Endothelial cell (in vitro differentiated cells): Measurements from ENCODE around the gene LANCL3. TPM values are rescaled to one million over a fixed set of nuclear protein-coding genes. Genes with fewer than 3 reads are reported as not detected.
A peak's percentile ranks its signal among the peaks of the same experiment; 100 is the strongest.

ENCODE experiments used
- DNase-seq: peaks from one replicate; pipeline ENCODE4 v3.0.0; 2021; ENCODE audit warnings: low spot score
- H3K27ac Mint-ChIP-seq: one replicate; pipeline ENCODE4 v1.8.0; 2021; ENCODE audit warnings: mixed read lengths, inconsistent platforms; ENCODE audit not compliant: unreplicated experiment
- H3K27me3 Mint-ChIP-seq: one replicate; pipeline ENCODE4 v1.8.0; 2021; ENCODE audit warnings: mild to moderate bottlenecking, moderate library complexity, mixed read lengths, inconsistent platforms; ENCODE audit not compliant: unreplicated experiment
- H3K36me3 Mint-ChIP-seq: one replicate; pipeline ENCODE4 v1.8.0; 2021; ENCODE audit warnings: mild to moderate bottlenecking, low read depth, mixed read lengths, inconsistent platforms; ENCODE audit not compliant: unreplicated experiment
- H3K4me1 Mint-ChIP-seq: one replicate; pipeline ENCODE4 v1.8.0; 2021; ENCODE audit warnings: mild to moderate bottlenecking, mixed read lengths, inconsistent platforms; ENCODE audit not compliant: unreplicated experiment
- H3K4me3 Mint-ChIP-seq: one replicate; pipeline ENCODE4 v1.8.0; 2021; ENCODE audit warnings: mild to moderate bottlenecking, mixed read lengths, inconsistent platforms; ENCODE audit not compliant: unreplicated experiment
- H3K9me3 Mint-ChIP-seq: one replicate; pipeline ENCODE4 v1.8.0; 2021; ENCODE audit warnings: mixed read lengths, inconsistent platforms; ENCODE audit not compliant: unreplicated experiment
- total RNA-seq: library from RNA; stranded (reverse); fragmentation: NEBNext Ultra II Directional; extraction: Animal tissue kit (Norgen Biotek cat#: 25700); gene quantifications from one replicate; pipeline ENCODE4 v1.2.1, GENCODE V29; 2021; ENCODE audit not compliant: unreplicated experiment
- TF ChIP-seq, protein P1 (sequence below): fragments of 200-600 bp; sonication (generic); IDR thresholded peaks from one replicate; pipeline ENCODE4 v1.5.0; 2021; ENCODE audit warnings: antibody characterized with exemption; ENCODE audit not compliant: unreplicated experiment

Gene LANCL3
- total RNA-seq, 1 donor from 2014 or later, result 0.46 TPM

DNA sequence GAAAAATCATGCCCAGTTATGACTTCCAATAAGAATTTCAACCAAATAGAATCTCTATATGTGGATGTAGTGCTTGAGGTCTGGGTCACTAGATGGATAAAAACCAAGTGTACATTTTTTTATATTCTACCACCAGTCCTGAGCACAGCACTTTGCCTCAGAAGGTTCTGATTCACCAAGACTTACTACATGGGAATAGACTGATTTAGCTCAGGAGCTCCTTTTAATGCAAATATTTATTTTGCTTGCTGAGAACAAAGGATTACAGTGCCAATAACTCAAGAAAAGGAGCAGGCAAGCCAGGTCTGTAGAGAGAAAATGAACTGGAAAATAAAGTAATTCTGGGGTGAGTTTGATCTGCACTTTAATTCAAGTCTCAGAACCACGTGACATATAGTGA is 107.8 kb downstream of the LANCL3 start:
- no peak overlapping the region for H3K27ac Mint-ChIP-seq
- no peaks in the 10 kb centered on the region for H3K36me3 Mint-ChIP-seq
- H3K4me3 Mint-ChIP-seq, result no peak overlapping the region
- H3K9me3 Mint-ChIP-seq, result no peaks in the 10 kb centered on the region
- no peaks in the 10 kb centered on the region for H3K27me3 Mint-ChIP-seq
- DNase-seq, result no peak
- TF ChIP-seq, protein P1, sequence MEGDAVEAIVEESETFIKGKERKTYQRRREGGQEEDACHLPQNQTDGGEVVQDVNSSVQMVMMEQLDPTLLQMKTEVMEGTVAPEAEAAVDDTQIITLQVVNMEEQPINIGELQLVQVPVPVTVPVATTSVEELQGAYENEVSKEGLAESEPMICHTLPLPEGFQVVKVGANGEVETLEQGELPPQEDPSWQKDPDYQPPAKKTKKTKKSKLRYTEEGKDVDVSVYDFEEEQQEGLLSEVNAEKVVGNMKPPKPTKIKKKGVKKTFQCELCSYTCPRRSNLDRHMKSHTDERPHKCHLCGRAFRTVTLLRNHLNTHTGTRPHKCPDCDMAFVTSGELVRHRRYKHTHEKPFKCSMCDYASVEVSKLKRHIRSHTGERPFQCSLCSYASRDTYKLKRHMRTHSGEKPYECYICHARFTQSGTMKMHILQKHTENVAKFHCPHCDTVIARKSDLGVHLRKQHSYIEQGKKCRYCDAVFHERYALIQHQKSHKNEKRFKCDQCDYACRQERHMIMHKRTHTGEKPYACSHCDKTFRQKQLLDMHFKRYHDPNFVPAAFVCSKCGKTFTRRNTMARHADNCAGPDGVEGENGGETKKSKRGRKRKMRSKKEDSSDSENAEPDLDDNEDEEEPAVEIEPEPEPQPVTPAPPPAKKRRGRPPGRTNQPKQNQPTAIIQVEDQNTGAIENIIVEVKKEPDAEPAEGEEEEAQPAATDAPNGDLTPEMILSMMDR, result no peak
- H3K4me1 Mint-ChIP-seq, result peaks cover 5% of the 10 kb centered on the region

DNA sequence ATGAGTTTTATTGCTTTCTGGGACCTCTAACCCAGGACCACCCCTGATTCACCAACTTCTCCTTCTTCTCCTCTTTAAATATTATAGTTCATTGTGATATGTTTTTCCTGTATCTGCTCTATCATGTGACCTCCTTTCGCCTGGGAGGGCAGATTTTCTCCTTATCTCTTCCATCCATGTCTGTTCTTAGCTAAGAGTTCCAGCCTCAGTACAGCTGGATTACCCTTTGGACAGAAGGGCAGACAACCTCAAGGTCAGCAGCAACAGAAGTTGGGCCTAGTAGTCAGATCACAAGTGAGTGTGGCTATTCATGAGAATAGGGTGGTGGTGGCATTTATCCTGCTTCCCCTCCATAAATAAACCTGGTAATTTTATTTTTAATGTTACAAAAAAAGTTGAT is 108.4 kb downstream of the LANCL3 start:
- no peaks in the 10 kb centered on the region for H3K36me3 Mint-ChIP-seq
- TF ChIP-seq, protein P1, result no peak
- no peaks in the 10 kb centered on the region for H3K27me3 Mint-ChIP-seq
- peaks cover 5% of the 10 kb centered on the region for H3K4me1 Mint-ChIP-seq
- DNase-seq, result no peak
- no peak overlapping the region for H3K4me3 Mint-ChIP-seq
- no peaks in the 10 kb centered on the region for H3K9me3 Mint-ChIP-seq
- no peak overlapping the region for H3K27ac Mint-ChIP-seq

DNA sequence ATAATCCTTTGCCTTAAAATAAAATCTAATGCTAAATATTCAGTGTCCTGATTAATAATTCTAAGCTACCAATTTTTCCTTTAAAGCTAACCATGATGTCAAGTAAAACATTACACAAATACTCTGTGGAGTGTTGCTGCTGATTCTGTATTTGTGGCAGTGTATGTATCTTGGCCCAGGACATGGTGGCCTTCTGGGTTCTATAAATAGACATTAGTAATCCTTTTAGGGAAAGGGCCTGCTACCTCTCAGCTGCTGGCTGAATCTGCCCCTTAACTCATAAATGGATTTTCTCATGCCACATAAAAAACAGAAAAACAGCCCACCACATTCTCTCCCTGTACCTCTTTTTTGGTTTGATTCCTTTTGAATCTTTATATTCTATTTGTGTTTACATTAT is 113.0 kb downstream of the LANCL3 start:
- Mint-ChIP-seq H3K4me1 (peaks cover 5% of the 10 kb centered on the region), H3K9me3 (no peaks in the 10 kb centered on the region), H3K27ac (no peak overlapping the region), H3K27me3 (no peaks in the 10 kb centered on the region), H3K36me3 (no peaks in the 10 kb centered on the region), H3K4me3 (no peak overlapping the region)
- TF ChIP-seq, protein P1, result no peak
- no peak for DNase-seq

DNA sequence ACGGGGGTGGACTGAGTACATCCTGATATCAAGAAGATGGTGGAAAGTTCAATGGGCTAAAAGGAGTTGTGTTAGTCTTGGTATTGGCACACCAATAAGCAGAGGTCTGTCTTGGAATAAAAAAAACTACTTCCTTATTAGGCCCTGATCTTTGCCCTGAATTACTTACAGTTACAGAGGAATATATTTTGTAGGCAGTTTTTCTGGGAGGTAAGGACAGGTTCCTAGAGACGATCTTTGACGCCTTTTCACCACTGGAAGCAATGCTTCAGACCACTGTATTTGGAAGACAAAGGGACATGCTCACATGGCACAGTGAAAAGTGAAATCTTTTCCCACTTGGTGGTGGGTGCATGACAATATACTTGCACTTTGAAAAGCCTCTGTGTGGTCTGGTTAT is 113.5 kb downstream of the LANCL3 start:
- Mint-ChIP-seq H3K36me3 (no peaks in the 10 kb centered on the region), H3K4me3 (no peak overlapping the region), H3K9me3 (no peaks in the 10 kb centered on the region), H3K4me1 (peaks cover 5% of the 10 kb centered on the region), H3K27ac (no peak overlapping the region), H3K27me3 (no peaks in the 10 kb centered on the region)
- TF ChIP-seq, protein P1, result no peak
- no peak for DNase-seq

DNA sequence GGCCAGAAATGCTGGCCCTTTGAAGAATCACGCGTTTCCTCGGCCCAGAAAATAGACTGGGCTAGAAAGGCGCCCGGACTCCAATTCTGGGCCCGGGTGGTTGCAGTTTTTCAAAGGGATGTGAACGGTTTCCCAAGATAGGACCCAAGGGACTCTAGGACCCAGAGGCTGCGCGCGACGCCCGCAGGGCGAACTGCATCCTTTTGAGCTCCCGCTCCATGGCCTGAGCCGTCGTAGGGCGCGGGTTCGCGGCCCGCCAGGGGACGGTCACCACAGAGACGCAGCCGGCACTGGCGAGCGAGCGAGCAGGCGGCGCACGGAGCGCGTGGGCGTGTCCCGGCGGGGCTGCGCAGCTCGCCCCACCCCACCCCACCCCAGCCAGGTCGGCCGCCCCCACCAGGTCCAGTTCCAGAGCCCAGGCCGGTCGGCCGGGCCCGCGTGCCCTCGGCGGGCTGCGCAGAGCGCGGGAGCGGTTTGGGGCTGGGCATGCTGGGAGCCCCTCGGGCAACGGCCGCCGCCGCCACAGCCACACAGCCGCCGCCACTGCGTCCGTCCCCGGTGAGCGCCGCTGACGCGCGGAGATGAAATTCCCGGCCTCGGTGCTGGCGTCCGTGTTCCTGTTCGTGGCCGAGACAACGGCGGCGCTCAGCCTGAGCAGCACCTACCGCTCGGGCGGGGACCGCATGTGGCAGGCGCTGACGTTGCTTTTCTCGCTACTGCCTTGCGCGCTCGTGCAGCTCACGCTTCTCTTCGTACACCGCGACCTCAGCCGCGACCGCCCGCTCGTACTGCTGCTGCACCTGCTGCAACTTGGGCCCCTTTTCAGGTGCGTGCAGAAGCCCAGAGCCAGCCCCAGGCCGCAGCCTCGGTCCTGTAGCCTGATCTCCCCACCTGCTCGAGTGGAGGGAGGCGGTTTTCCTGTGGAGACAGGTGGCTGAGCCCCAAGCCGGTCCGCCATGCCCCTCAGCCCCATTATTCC is 114.2 kb downstream of the LANCL3 start, which contains the start of gene XK:
Gene XK, plus strand, starts transcription at position 411 of the 979 bp plus-strand sequence. Its CDS starts 171 bp downstream, at position 582.
- DNase-seq, result peak; percentile 45
- Mint-ChIP-seq H3K4me1 (peaks cover 5% of the 10 kb centered on the region), H3K27ac (no peak within 1 kb of the TSS), H3K27me3 (no peaks in the 10 kb centered on the region), H3K36me3 (no peaks in the 10 kb centered on the region), H3K4me3 (peak within 1 kb of the TSS; percentile 51), H3K9me3 (no peaks in the 10 kb centered on the region)
- TF ChIP-seq, protein P1, result no peak
